Activated CD4-positive, CD25-positive, alpha-beta regulatory T cell treated with anti-CD3 and anti-CD28 coated beads, Interleukin-2, amount 50 U/mL, for 24 hours (primary cell): ENCODE measurements around the gene CLDN11.

Source experiments
- ATAC-seq, 2 donors: fragments of 150-1000 bp; cut with Tn5 transposase; one replicate each; pipeline ENCODE4 v1.10.0; 2021; ENCODE audit warnings: mild to moderate bottlenecking in 1 of 2, moderate library complexity in 1 of 2

Gene CLDN11

DNA sequence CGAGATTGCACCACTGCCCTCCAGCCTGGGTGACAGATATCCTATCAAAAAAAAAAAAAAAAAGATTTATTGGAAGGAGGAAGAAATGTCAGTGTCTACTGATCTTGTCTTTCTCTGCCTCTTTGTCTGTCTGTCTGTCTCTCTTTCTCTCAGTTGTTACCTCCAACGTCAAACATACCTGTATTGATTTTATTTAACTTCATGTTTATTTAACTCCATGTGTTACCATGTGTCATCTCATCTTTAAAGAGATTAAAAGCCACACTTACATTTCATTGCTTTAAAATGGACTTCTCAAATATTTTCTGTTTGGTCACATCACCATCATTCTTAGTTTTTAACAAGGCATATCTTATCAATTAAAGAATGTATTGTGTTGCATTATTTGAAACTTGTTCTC lies 9.4 kb downstream of the CLDN11 start:
- no peak for ATAC-seq

DNA sequence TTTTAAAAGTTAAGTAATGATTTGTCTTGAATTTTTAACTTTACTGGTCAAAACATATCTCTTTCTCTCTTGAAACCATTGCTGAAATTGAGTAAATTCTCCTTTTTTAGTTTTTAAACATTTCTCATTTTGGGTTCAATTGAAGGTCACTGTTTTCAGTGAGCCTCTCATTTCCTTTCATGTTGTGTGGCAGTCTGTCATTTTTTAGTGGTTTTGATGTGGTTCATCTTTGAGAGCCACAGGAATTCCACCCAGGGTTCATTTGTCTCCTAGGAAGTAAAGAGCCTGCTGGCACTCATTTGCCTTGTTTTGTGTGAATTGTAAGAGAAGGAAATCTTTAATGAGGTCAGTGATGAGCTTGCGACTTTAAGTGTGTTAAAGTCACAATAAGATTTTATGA lies 10.4 kb downstream of the CLDN11 start:
- no peak for ATAC-seq

DNA sequence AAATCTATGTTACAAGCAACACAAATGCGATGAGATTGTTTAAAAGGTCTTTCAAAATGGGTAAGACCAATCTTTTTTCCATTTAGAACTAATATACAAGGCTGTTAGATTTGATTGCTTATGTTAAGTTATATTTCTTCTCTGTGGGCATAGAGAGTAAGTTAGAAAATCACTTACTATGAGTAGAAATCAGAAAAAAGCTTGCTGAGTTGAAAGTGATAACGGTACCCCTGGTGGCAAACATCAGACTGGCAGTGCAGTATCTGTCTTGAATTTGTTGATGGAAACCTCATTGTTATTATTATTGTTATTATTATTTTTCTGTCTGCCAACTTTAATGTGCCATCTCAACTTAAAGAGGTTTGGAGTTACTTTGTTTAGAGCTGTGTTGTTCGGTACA lies 12.4 kb downstream of the CLDN11 start:
- no peak for ATAC-seq

DNA sequence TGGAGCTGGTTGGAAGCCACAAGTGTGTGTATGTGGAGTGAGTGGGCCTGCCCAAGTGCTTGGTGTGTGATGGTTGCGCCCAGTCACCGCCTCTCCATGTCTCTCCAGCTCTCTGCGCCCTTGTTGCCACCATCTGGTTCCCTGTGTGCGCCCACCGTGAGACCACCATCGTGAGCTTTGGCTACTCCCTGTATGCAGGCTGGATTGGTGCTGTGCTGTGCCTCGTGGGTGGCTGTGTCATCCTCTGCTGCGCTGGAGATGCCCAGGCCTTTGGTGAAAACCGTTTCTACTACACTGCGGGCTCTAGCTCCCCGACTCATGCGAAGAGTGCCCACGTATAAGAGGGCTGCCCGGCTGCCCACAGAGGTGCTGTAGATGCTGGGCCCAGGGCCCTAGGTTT lies 13.7 kb downstream of the CLDN11 start:
- no peak for ATAC-seq

DNA sequence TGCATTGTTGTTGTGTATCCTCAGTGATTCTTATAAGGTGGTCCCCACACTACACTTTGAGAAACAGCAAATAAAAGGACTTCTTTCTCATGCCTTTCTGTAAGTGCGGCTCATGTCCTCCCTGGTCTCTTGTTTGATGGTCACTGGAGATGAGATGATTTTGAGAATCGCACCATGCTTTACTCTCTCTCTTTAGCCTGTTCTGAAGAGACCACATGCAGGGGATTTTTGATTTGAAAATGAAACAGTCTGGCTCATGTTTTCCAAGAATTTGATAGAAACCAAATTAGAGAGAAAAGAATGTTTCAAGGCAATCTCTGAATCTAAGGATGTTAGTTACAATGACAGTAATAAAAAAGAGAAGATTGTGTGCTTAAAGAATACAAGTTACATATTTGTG lies 18.0 kb downstream of the CLDN11 start:
- ATAC-seq: no peak

DNA sequence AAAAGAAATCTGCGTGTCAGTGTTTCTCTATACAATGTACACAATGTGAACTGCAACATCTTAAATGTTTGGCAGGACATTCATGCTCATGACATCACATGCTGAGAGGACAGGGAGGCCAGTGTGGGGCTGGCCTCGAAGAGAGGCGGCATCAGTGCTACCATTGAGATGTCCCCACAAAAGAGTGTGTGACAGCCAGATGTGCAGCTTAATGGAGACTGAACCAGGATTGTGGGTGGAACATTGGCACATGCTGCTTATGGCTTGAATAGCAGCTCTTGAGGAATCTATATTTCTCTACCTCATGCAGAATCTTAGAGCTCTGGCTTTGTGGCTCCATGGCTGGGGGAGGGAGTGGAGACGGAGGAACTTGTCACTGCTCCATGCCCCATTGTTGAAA lies 18.5 kb downstream of the CLDN11 start:
- no peak for ATAC-seq

DNA sequence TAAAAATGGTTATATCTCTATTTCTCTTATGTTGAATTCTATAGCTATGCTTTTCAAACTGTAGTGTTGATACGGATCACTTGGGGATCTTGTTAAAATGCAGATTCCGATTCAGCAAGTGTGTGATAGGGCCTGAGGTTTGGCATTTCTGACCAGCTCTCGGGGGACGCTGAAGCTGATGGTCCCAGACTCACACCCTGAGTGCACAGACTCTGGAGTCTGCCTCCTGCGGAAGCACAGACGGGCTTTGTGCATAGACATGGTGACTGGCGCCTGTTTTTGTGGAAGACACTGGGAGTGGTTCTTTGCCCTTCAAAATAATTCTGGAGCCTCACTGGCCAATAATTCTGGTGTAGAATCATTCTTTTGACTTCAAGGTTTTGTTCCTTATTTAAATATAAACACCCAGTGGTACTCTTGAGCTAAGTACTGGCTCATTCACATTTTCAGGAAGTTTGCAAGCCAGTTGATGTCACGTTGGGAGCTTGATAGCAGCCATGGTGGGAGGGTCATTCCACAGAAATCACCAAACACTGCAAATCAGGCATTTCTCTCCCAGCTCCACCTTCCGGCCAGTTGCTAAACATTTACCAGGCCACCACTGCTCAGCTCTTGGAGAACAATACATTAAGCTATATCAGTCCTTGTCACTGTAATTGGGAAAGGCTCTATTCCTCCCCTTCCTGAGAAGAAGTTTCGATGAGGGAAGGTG lies 19.2 kb downstream of the CLDN11 start:
- no peak for ATAC-seq

DNA sequence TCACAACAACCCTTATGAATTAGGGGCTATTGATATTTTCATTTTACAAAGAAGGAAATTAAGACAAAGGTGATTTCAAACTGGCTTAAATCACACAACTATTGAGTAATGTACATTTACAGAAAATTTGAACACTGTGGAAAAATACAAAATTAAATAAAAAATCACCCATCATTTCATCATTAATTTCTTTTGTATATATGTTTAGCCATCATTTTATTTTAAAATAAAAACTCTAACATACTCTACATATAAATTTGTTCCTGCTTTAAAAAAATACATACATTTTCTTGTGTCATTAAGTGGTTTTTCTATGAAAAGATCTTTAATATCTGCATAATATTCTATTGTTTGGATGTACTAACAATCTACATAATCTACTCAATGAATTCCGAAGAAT lies 20.2 kb downstream of the CLDN11 start:
- ATAC-seq: no peak

DNA sequence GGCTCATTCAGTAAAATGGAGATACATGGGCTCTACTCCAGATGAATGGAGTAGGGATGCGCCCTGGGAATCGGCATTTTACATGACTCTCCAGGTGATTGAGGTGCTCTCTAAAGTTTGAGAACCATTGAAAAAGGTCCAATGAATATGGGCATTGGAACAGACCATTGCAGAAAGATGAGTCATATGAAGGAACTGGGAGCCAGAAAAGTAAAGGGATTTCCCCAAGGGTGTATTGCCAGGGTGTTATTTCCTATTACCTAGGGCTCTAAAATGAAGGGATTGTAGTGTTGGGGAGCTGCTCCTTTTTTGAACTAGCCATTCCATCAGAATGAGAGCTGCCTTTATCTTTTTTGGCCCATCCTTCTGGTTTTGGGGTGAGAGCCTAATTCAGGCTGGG lies 21.7 kb downstream of the CLDN11 start:
- ATAC-seq: no peak

DNA sequence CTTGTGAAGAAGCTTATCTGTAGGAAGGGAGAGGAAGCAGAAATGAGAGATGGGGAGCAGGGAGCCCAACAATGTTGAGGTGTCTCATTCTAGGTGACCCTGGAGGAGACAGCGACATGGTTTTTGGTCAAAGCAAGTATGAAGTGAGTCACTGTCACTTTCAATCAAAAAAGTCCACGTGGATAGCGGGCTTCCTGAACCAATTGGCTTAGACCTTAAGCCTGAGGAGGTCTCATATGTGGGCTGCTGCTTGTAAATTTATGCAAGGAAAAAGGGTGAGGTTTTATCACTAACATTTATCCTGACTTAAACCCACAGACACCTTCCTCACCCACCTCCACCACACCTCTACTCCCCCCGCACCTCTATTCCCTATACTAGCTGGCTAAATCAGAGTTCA lies 22.7 kb downstream of the CLDN11 start:
- no peak for ATAC-seq

DNA sequence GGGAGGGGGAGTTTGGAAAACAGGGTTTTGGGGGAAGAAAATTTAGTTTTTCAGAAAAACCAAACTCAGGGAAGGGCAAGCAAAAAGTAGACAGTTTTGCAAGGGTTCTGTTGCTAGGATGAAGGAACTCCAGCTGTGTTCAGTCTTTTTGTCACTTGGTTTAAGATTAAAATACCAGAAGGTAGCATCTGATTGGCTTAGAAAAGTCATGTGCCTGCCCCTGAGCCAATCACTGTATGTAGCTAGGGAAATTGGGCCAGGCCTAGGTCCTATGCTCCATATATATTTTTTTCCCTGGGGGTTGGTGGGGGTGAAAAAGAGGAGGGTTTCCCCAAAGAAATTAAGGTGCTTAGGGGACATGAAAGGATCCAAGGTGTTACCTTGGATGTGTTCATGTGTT lies 24.3 kb downstream of the CLDN11 start:
- no peak for ATAC-seq

DNA sequence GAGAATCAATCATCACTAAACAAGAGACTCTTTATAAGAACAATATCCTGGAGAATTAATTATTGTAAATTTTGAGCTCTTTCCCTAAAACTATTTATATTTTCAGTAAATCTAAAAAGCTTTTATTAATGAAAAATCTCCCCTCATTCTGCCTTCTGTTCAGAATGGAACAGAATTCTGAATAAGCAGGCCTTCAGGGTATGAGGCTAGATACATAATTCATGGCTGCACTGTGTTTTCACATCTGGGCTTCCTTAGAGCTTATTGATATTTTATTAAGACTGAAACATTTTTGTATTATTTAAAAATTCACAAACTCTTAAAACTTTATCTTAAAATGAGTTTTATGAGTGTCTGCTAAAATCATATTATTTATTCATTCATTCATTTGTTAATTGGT lies 24.8 kb downstream of the CLDN11 start:
- ATAC-seq: no peak

DNA sequence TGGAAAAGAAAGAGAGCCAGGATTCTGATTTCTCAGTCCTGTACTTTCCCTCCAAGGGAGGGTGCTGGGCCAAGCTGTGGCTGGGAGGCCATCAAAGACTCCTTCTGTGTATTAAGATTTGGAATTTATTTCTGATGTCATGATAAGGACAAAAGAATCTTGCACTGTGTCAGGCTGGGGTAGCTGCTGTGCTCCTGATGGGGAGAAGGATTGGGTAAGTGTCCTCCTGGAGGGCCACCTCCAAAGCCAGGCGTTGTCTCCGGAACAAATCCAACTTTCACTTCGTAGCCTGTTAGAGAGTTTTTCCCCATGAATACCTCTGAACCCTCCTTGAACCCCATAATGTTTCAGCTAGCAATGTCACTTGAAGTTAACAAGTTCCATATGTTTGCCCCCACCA lies 29.9 kb downstream of the CLDN11 start:
- no peak for ATAC-seq

DNA sequence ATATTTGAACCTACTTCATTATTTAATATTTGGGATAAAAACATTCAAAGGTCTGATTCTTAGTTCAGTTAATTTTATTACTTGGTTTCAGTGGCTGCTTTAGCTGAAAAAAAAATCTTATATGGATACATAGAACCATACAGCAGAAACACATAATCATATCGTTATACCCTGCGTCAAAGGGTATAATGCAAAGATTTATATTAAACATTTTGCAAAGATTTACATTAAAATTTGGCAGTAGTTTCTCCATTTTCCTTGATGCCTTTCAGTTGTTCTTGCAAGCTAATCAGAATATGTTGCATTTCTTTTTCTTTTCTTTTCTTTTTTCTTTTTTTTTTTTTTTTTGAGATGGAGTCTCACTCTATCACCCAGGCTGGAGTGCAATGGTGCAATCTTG lies 31.4 kb downstream of the CLDN11 start:
- no peak for ATAC-seq

DNA sequence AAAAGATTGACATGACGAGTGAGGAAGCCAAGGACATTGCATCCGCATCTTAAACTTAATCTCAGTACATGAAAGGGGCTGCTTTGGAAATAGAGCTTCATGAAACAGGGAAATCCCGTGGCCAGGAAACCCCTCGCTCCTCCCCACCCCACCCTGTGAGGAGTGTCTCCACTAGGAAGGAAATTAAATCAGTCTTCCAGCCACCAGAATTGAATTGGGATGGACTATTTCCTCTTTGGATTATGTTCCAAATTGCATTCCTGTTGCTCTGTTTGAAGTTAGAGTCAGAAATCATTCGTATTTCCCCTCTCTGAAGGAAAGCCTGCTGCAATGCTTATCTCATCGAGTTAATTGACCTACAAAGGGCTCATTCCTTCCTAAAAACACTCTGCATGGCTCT lies 35.8 kb downstream of the CLDN11 start:
- no peak for ATAC-seq

DNA sequence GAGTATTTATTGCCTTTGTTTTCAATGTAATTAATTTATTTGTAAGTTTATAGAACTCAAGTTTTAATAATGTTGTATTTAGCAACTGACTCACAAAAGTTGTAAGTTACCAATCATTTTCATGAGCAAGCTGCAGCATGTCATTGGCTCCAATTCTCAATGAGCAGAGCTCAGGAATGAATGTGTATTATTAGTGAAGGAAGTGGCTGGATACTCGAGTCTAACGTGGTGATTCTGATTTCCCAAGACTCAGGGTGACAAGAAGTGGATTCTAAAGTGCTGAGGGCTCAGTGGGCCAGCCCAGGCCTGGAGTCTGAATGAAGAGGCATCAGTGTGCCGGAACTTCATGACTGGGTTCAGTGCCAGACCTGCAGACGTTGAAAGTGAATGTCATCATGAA lies 39.6 kb downstream of the CLDN11 start:
- ATAC-seq: no peak

DNA sequence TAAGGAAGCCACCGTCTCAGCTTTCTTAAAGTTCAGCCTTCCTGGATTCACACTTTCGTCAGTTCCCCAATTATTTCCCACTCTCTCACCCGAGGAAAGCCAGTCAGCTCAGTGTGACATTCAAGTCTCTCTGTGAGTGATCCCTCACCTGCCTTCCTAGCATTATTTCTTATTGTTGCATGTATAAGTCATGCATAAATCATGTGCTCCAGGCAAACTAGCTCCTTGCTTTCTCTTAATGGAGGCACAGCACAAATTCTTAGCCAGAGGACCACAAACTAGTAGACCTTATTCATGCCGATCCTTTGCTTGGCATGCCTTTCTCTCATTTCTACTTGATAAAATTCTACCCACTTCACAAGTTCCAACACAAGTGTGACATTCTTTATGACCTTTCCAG lies 44.3 kb downstream of the CLDN11 start:
- no peak for ATAC-seq

DNA sequence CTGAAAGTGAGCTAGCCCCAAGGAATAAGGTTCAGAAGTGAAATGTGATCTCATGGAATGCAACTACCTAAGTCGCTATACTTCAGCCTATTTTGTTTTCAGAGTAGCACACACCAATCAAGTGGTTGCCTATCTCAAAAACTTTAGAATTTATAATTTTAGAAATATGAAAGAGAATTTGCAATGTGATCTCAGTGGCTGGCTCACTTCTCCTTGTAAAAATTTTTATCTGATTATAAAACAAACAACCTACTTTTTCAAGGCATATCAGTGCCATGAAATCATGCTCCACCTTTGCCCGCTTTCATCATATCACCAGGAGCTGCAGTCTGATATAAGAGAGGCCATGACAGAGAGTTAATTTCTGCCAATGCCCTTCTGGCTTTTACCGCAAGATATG lies 47.3 kb downstream of the CLDN11 start:
- no peak for ATAC-seq

DNA sequence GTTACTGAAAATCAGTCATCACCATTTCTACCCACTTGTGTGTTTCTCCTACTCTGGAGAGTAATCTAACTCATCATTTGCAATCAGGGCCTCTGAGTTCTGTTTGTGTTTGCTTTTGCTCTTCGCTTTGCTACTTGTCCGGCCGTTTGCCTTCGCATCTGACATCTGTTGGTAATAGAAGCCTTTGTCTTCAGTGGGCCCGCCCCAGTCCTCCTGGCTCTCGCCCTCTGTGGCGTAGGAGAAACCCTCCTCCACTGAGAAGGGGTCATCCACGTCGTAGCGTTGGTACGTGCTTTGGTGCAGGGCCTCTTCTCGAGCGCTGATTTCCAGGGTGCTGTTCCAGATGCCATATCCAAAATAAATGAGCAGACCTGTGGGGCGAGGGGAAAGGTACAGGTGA lies 48.3 kb downstream of the CLDN11 start:
- no peak for ATAC-seq

DNA sequence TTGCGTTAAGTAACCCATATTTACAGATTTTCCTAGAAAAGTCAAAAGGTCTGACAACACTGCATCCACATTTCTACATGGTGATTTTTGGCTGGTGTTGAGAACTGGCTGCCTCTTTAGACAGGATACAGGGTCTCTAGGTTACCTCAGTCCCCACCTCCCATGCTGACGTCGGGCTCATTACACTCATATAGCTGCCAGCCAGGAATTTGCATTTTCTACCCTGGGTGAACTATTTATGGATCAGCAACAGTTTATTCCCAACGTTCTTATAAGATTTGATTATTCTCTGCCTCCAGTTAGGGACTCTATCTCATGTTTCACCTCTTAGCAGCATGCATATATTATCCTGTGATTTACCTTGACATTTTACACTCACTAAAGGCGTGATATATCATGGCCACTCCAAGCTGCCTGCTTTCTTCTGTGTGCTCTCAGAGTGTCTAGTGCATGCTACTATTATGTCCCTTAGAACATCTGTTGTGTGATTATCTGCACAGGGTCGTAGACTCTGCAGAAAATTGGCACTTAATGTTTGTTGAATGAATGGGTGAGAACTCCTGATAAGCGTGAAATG lies 49.0 kb downstream of the CLDN11 start:
- no peak for ATAC-seq

DNA sequence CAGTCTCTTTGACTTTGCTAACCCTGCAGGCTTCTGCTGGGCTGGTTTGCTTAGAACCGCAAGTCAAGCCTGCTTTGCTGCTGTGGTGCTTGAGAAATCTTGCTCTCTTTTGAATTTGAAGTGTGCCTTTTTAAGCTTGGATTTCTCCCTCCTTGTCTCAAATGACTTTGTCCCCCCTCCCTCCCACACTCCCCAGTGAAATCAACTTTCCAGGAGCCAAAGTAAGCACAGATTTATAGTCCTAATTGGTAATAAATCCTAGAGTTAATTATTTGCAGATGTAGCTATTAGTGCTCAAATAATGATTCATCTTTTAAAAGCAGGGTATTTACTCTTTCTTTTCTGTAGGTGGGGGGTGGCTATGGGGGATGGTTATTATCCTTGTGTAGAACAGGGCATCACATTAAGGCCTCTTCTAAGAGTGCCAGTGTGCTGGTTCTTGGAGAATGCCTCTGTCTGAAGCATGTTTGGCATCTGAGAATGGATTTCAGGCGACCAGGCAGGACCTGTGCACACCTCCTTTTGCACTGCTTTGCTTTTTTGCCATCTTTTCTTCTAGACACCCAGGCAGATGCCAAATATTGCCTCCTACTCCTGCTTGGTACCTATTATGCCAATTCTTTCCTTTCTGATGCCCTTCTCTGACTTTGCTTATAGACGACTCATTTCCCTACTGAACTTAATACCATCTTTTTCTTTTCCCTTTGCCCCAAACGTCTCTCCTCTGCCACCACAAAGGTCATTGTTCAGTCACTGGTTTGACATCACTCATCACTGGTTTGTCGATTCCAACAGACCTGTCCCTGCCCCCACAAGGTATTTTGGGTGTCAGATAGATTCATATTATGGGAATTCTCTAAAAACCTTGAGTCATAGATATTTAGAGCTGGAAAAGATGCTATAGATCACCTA lies 50.7 kb downstream of the CLDN11 start:
- no peak for ATAC-seq

DNA sequence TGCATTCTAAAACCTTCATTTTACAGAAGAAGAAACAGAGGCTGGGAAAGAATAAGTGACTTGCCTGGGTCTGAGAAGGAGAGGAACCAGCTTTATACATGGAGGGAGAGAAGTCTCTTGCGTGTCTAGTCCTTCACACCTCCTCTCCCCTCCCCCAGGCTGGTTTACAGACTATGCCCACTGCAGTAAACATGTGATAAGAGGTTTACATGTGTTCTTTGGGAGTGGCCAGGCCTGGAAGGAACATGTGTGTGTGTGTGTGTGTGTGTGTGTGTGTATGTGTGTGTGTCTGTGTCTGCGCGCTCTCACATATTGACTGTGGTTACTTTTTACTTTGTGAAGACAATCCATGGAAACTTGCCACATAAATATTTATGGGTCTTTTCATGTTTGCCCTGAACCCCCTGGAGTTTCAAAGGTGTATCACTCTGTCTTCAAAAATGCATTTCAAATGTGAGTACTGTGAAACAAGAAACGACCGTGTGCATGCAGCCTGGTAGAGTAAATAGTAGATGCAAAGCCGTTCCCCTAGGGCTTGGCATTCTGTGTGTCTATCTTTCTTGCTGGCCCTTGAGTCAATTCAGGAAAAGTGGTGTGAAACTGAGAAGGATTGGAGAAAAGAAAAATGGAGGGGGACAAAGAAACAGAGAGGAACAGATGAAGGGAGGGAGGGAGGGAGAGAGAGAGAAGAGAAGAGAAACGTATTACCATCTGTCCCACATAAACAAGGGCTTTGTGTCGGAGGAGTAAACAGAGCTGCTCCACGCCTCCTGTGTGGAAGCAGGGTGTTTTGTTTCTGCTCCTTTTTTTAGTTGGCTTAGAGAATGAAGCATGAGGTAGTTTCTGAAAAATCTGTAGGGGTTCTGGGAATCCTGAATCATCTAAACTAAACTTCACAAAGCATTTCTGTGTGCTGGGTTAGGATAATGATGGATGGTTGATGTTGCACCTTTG lies 51.7 kb downstream of the CLDN11 start:
- ATAC-seq: no peak

DNA sequence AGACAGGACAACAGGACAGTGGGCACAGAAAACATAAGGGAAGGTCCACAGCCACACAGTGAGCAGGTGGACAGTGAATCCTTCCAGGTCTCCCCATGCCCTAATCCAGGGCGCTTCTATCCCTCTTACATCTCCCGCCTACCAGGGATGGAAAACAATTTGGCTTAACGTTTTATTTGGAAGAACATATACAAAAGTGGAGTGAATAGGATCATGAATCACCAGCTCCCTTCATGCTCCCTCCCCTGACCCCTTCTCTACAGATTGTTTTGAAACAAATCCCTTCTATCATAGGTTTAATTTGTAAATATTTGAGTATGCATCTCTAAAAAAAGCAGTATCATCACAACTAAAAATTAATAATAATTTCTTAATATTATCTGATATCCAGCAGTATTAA lies 52.5 kb downstream of the CLDN11 start:
- no peak for ATAC-seq
